Stimulated activated CD8-positive, alpha-beta memory T cell treated with anti-CD3 and anti-CD28 coated beads, Interleukin-15, amount 100 ng/mL, for 24 hours (primary cell): ENCODE measurements around the gene CD300LF.

ENCODE experiments used
- DNase-seq: peaks from one replicate; pipeline ENCODE4 v3.0.0-alpha.2; 2020; ENCODE audit warnings: low read depth

CD300LF gene

DNA sequence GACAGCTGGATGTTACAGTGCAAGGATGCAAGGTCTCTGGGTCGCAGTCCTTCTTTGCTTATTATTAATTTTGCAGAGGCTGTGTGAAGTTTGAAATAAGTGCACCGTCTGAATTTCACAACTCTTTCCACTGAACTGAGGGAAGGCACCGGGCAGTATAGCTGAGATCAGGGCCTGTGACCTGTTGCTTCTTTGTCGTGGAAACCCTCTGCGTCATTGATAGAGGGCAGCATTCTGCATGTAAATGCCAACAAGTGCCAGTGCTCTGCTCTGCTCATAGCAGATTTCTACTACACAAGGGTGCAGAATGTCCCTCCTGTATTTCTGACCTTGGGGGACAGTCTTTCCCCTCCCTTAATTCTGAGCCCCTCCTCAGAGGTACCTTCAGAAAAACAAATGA, 26.0 kb downstream of the CD300LF start:
- DNase-seq: no peak

DNA sequence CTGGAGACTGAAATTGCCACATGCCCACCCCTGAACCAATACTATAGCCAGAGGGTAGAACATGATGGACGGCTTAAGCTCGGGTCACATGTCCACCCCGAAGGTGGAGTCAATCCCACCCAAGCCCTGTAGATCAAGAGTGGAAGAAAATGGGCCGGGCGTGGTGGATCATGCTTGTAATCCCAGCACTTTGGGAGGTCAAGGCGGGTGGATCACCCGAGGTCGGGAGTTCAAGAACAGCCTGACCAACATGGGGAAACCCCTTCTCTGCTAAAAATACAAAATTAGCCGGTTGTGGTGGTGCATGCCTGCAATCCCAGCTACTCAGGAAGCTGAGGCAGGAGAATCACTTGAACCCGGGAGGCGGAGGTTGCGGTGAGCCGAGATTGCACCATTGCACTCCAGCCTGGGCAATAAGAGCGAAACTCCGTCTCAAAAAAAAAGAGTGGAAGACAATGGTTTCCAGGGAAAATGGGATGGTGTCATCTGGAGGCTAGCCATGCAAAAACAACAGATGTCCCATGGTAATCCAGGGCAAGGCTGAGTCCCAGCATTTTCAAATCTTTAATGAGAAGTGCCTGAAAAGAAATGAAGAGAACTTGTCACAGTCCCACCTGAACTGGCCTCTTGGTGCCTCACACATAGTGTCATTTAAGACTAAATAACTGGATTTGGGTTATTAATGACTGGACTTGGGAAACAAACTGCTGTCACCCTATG, 30.1 kb downstream of the CD300LF start:
- no peak for DNase-seq

GRCh38 chr17:74682028-74682427, 30.7 kb downstream of the CD300LF start:
- no peak for DNase-seq

DNA sequence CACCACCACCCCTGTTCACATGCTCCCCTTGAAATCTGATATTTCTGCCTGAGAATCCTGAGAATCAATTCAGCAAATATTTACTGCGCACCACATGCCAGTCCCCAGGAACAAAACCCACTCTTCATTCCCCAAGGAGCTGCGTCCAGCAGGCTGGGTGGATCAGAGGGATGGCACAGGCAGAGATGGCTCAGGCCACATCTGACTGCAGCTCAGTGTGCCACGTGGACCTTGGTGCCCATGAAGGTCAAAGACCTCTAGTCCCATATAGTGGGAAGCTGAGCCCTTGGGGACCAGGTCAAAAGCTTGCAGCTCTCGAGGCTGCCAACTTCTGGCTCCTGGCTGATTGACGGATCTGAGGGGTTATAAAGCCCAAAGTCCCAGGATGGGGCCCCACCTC, 31.8 kb downstream of the CD300LF start:
- no peak for DNase-seq

DNA sequence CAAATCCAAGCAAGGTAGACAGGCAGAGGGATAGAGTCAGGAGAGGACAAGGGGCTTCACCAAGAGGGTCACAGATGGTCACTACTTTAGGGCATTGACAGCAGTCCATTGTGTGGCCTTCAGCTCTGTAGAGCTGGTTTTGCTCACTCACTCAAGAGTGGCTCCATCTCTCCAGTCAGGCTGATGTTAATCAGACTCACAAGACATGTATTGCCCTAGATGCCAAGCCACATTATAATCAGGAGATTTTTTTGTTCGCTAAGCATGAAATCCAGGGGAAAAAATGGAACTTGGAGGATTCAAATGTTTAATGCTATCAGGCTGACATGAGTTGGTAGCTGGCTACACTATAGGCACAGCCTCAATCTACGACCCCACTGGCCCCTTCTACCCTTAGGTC, 32.5 kb downstream of the CD300LF start:
- DNase-seq: no peak

DNA sequence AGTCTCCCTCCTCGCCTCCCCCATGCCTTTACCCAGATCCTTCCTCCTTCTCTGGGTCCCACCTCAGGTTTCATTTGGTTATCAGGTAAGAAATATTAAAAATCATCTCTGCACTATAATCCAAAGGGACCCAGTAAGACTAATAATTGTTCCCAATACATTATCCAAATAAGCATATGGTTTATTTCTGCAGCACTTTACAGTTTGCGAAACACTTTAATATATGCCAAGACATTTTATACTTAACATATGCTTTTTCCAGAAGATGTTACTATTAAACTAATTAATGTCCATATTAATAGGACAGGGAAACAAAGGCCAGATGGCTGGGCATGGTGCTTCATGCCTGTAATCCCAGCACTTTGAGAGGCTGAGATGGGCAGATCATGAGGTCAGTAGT, 33.3 kb downstream of the CD300LF start:
- DNase-seq: no peak

DNA sequence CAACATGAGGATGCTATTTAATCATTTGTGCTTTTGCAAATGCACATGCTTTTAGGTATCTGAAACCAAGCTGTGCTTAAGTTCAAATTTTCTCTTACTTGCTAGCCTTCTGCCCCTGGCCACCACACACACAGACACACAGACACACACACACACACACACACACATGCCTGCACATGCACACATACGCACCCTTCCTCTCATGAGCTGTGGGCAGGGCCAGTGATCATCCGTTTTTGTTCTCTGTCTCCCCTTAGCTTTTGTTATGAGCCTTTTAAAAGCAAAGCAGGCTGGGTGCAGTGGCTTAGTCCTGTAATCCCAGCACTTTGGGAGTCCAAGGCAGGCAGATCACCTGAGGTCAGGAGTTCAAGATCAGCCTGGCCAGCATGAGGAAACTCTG, 34.2 kb downstream of the CD300LF start:
- DNase-seq: no peak

GRCh38 chr17:74677558-74678466, 34.9 kb downstream of the CD300LF start:
- DNase-seq: no peak

- DNase-seq: peak; percentile 33
Observed at GRCh38 chr17:74671031-74671771, 41.5 kb downstream of the CD300LF start.

DNA sequence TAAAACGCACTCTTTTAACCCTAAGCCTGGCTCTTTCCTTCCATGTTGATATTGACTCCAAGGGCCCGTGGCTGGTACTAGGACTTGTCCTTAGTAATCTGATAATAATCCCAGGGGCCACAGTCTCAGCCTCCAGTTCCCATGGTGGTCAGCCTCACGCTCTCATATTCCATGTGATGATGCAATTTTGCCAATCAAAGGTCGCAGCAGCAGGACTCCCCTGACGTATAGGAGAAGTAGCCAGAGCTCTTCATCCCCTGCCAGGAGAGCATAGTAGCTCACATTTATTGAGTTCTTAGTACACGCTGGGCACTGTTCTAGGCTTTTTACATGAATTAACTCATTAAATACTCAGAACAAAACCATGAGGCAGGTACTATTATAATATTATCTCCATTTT, 42.4 kb downstream of the CD300LF start:
- DNase-seq: no peak

DNA sequence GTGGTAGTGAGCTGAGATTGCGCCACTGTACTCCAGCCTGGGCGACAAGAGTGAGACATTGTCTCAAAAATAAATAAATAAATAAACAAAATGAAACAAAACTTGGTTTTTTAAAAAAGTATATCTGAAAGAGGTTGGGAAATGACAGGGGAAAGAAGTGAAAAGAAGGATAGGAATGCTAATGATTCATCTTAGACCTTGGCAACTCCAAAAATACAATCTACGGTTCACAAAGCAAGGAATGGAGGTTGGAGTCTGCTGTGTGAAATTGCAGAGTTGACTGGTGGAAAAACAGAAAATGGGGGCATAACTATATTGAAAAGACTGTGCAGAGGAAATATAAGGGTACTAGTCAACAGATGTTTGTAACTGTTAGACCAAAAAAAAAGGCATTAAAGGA, 49.2 kb downstream of the CD300LF start:
- no peak for DNase-seq

DNA sequence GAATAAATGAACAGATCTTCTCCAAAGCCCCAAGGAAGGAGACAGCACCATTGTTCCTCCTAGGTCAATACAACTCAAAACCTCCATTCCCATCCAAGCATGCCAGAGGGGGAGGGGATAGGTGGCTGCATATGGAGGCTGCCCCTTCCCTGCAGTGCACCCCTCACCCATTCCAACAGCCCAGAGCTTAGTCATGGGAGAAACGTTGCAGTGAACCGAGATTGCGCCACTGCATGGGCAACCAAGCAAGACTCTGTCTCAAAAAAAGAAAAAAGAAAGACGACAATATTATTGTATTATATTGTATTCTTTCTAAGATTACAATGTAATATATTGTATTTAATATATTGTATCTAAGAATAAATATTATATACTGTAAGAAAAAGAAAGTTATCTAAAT, 52.8 kb downstream of the CD300LF start:
- DNase-seq: no peak

DNA sequence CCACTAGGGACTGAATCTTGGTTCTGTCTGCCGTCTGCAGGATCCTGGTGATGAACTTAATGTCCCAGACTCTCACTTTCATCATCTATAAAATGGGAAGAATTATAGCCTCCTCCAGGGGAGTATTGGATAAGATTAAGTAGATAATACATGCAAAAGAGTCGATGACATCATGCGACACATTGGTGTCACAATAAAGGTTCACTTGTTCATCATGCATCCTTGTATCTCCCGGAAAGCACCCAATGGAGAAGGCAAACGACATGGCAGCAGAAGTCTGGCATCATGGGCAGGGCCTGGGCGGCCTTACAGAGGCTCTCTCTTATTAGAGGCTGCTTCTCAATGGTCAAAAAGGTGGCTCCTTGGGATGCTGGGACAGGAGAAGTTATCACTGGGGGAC, 54.1 kb downstream of the CD300LF start:
- DNase-seq: no peak

DNA sequence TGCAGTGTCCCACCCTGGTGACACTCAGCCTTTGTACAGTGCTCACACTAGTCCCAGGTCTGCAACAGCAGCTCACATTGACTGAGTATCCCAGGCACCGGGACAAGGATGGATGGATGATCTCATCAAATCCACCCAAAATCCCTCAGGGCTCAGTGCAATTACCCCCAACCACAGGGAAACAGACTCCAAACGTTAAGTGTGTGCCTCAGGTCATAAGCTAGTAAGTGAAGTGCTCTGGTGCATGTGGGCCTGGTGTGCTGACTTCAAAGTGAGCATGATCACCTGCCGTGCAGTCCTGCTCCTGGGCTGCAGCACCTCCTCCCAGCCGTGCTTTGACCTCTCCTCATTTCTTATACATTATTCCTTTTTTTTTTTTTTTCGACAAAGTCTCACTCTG, 58.0 kb downstream of the CD300LF start:
- DNase-seq: no peak

DNA sequence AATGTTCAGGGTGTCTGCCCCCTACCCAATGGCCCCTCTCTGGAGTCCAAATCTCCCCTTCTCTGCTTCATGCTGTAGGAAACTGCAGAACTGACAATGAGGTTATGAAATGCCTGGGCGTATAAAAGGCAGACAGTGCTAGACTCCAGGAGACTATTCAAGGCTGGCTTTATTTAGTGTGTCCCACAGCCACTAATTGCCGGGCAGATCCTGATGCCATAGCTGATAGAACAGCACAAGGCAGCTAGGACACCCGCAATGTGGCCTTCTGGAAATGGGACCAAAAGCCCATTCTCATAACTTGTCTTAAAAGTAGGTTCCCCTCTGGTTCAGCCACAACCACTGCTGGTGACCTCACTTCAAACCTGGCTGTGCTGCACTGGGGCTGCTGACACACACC, 60.7 kb downstream of the CD300LF start:
- no peak for DNase-seq

GRCh38 chr17:74649909-74650308, 62.8 kb downstream of the CD300LF start:
- DNase-seq: no peak

GRCh38 chr17:74647871-74648672, 64.7 kb downstream of the CD300LF start:
- DNase-seq: no peak

DNA sequence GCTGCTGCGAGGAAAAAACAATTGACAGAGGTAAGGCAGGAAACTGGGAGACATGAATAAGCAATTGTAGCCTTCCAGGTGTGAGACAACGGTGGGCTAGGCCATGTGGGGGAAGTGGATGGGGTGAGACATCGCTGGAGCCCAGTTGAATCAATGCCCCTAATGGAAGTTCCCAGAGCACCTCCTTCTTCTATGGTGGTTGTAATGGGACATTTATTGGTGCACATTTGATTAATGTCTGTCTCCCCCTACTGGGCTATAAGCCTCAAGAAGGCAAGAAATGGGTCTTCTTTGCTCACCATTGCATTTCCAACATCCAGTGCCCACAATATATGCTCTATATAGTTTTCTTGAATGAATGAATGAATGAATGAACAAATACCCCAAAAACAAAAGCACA, 66.5 kb downstream of the CD300LF start:
- no peak for DNase-seq

DNA sequence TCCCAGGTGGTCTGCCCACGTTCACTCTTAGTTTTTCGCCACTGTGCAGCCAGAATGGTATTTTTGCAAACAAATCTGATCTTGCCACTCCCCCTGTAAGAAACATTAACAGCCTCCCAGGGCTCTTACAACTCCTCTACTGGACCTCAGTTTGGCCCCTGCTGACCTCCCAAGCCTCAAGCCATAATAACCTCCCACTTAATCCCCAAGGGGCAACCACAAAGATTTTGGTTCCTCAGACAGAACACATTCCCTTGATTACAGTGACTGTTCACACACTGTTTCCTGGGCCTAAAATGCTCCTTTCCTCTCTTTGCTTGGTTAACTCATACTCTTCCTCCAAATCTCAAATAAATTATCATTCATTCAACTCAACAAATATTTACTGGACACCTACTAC, 67.7 kb downstream of the CD300LF start:
- DNase-seq: no peak

- no peak for DNase-seq
Observed at GRCh38 chr17:74644419-74644818, 68.3 kb downstream of the CD300LF start.
